Measurements from ENCODE around the gene MVK.

MVK gene

GRCh38 chr12:109604132-109604585 lies 30.6 kb downstream of the MVK start:
- Histone ChIP-seq H3K9me3 (ENCODE audit: insufficient read depth, low read depth, low read length) (no peaks in the 10 kb centered on the region), H3K9me2 (replicated peaks; ENCODE audit: low read depth, low read length) (no peaks in the 10 kb centered on the region), H3K4me2 (ENCODE audit: low read depth, low read length, poor library complexity, severe bottlenecking) (no peak overlapping the region), H3K79me2 (ENCODE audit: insufficient read depth, low read length) (no peaks in the 10 kb centered on the region), H3K4me1 (ENCODE audit: insufficient read depth, low read length, poor library complexity, severe bottlenecking) (no peaks in the 10 kb centered on the region), H3K27me3 (ENCODE audit: insufficient read depth, low read length, poor library complexity, severe bottlenecking) (no peaks in the 10 kb centered on the region), H3F3A (ENCODE audit: low read depth) (no peaks in the 10 kb centered on the region), H3K36me3 (ENCODE audit: insufficient read depth, low read length) (no peaks in the 10 kb centered on the region), H3K4me3 (ENCODE audit: low read length, poor library complexity, severe bottlenecking) (no peak overlapping the region), H3K9ac (ENCODE audit: low read depth, low read length, poor library complexity, severe bottlenecking) (no peak overlapping the region), H4K20me1 (ENCODE audit: insufficient read depth, low read length, poor library complexity, severe bottlenecking) (no peaks in the 10 kb centered on the region), H2AFZ (ENCODE audit: low read length) (no peak overlapping the region)
- no peak for TF ChIP-seq EZH2phosphoT487 (IDR thresholded peaks at IDR 0.05; ENCODE audit: borderline replicate concordance)
- TF ChIP-seq, protein P1, sequence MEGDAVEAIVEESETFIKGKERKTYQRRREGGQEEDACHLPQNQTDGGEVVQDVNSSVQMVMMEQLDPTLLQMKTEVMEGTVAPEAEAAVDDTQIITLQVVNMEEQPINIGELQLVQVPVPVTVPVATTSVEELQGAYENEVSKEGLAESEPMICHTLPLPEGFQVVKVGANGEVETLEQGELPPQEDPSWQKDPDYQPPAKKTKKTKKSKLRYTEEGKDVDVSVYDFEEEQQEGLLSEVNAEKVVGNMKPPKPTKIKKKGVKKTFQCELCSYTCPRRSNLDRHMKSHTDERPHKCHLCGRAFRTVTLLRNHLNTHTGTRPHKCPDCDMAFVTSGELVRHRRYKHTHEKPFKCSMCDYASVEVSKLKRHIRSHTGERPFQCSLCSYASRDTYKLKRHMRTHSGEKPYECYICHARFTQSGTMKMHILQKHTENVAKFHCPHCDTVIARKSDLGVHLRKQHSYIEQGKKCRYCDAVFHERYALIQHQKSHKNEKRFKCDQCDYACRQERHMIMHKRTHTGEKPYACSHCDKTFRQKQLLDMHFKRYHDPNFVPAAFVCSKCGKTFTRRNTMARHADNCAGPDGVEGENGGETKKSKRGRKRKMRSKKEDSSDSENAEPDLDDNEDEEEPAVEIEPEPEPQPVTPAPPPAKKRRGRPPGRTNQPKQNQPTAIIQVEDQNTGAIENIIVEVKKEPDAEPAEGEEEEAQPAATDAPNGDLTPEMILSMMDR (conservative IDR thresholded peaks at IDR 0.05; ENCODE audit: low read length) = no peak

DNA sequence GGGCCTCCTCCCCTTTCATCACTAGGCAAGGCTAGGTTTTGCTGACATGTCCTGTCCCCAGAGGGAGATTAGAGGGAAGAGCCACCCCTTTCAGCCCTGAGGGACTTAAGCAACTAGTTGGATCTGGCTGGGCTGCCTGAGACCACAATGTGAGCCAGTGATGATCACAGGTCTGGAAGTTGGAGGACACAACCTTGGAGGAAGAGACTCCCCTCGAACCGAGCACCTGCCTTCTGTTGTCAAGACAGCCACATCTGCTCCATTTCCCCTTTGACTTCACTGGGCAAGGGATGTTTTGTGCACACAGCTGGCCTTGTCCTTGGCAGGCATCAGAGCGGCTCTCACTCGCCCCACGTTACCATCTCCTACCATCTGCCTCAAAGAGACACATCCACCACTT lies 31.4 kb downstream of the MVK start:
- no peaks in the 10 kb centered on the region for H3K9me2 ChIP-seq (replicated peaks; ENCODE audit: low read depth, low read length)

GRCh38 chr12:109605599-109606228 lies 32.1 kb downstream of the MVK start:
- Histone ChIP-seq H3K9ac (ENCODE audit: low read depth, low read length, poor library complexity, severe bottlenecking) (no peak overlapping the region), H3K4me3 (ENCODE audit: low read length, poor library complexity, severe bottlenecking) (no peak overlapping the region), H3K4me1 (ENCODE audit: insufficient read depth, low read length, poor library complexity, severe bottlenecking) (no peaks in the 10 kb centered on the region), H3K79me2 (ENCODE audit: insufficient read depth, low read length) (no peaks in the 10 kb centered on the region), H3K9me2 (replicated peaks; ENCODE audit: low read depth, low read length) (no peaks in the 10 kb centered on the region), H3F3A (ENCODE audit: low read depth) (no peaks in the 10 kb centered on the region), H3K9me3 (ENCODE audit: insufficient read depth, low read depth, low read length) (no peaks in the 10 kb centered on the region), H3K4me2 (ENCODE audit: low read depth, low read length, poor library complexity, severe bottlenecking) (no peak overlapping the region), H4K20me1 (ENCODE audit: insufficient read depth, low read length, poor library complexity, severe bottlenecking) (no peaks in the 10 kb centered on the region), H3K36me3 (ENCODE audit: insufficient read depth, low read length) (no peaks in the 10 kb centered on the region), H3K27me3 (ENCODE audit: insufficient read depth, low read length, poor library complexity, severe bottlenecking) (no peaks in the 10 kb centered on the region), H2AFZ (ENCODE audit: low read length) (no peak overlapping the region)
- no peak for TF ChIP-seq EZH2phosphoT487 (IDR thresholded peaks at IDR 0.05; ENCODE audit: borderline replicate concordance)
- TF ChIP-seq, protein P1 (conservative IDR thresholded peaks at IDR 0.05; ENCODE audit: low read length) = no peak

More for the DNA sequence above, 31.4 kb downstream of the MVK start:
- H3K4me3 ChIP-seq (ENCODE audit: low read length, poor library complexity, severe bottlenecking) = no peak overlapping the region
- no peak overlapping the region for H3K4me2 ChIP-seq (ENCODE audit: low read depth, low read length, poor library complexity, severe bottlenecking)
- TF ChIP-seq EZH2phosphoT487 (IDR thresholded peaks at IDR 0.05; ENCODE audit: borderline replicate concordance) = no peak
- TF ChIP-seq, protein P1 (conservative IDR thresholded peaks at IDR 0.05; ENCODE audit: low read length) = no peak
- H3K79me2 ChIP-seq (ENCODE audit: insufficient read depth, low read length) = no peaks in the 10 kb centered on the region
- H3F3A ChIP-seq (ENCODE audit: low read depth) = no peaks in the 10 kb centered on the region
- H3K9me3 ChIP-seq (ENCODE audit: insufficient read depth, low read depth, low read length) = no peaks in the 10 kb centered on the region
- H3K9ac ChIP-seq (ENCODE audit: low read depth, low read length, poor library complexity, severe bottlenecking) = no peak overlapping the region
- H3K27me3 ChIP-seq (ENCODE audit: insufficient read depth, low read length, poor library complexity, severe bottlenecking) = no peaks in the 10 kb centered on the region
- H2AFZ ChIP-seq (ENCODE audit: low read length) = no peak overlapping the region
- no peaks in the 10 kb centered on the region for H4K20me1 ChIP-seq (ENCODE audit: insufficient read depth, low read length, poor library complexity, severe bottlenecking)
- H3K36me3 ChIP-seq (ENCODE audit: insufficient read depth, low read length) = no peaks in the 10 kb centered on the region
- no peaks in the 10 kb centered on the region for H3K4me1 ChIP-seq (ENCODE audit: insufficient read depth, low read length, poor library complexity, severe bottlenecking)
